HEK293T (cell line): ENCODE data around the gene ARMC9.

Source experiments
- CTCF ChIA-PET: fragments of 350-600 bp; formaldehyde crosslinking; extraction: SDS; loops from one replicate; lab custom pipeline; 2021; ENCODE audit warnings: antibody characterized with exemption, inconsistent platforms; lab: Yijun Ruan, JAX
- POLR2A ChIA-PET: fragments of 350-600 bp; formaldehyde crosslinking; extraction: SDS; loops from one replicate; lab custom pipeline; 2020; ENCODE audit warnings: antibody characterized with exemption, inconsistent platforms; lab: Yijun Ruan, JAX
- DNase-seq: peaks from one replicate; pipeline ENCODE4 v3.0.0; 2012; ENCODE audit warnings: mixed read lengths; ENCODE audit errors: extremely low spot score
- ARNT ChIP-seq: fragments of 450-650 bp; IDR thresholded peaks from 2 replicates; pipeline ENCODE4 v1.6.1; 2017; ENCODE audit warnings: mild to moderate bottlenecking
- BHLHE40 ChIP-seq: fragments of 450-650 bp; IDR thresholded peaks from 2 replicates; pipeline ENCODE4 v1.6.1; 2016; ENCODE audit warnings: mild to moderate bottlenecking, moderate library complexity, borderline replicate concordance
- CTBP1 ChIP-seq: fragments of 450-650 bp; IDR thresholded peaks from 2 replicates; pipeline ENCODE4 v1.6.1; 2016; ENCODE audit warnings: borderline replicate concordance
- ELF4 ChIP-seq: fragments of 450-650 bp; IDR thresholded peaks from 2 replicates; pipeline ENCODE4 v1.6.1; 2017; ENCODE audit warnings: antibody characterized with exemption
- FOXA1 ChIP-seq: fragments of 450-650 bp; IDR thresholded peaks from 2 replicates; pipeline ENCODE4 v1.6.1; 2016; ENCODE audit warnings: mild to moderate bottlenecking
- FOXK2 ChIP-seq: fragments of 450-650 bp; IDR thresholded peaks from 2 replicates; pipeline ENCODE4 v1.6.1; 2016; ENCODE audit warnings: mild to moderate bottlenecking
- FOXM1 ChIP-seq: fragments of 450-650 bp; IDR thresholded peaks from 2 replicates; pipeline ENCODE4 v1.6.1; 2017; ENCODE audit warnings: mild to moderate bottlenecking, borderline replicate concordance
- HDGF ChIP-seq: fragments of 450-650 bp; IDR thresholded peaks from 2 replicates; pipeline ENCODE4 v1.6.1; 2017; ENCODE audit warnings: antibody characterized with exemption, borderline replicate concordance
- L3MBTL2 ChIP-seq: fragments of 450-650 bp; conservative IDR thresholded peaks from 2 replicates; pipeline ENCODE4 v1.6.1; 2016; ENCODE audit warnings: mild to moderate bottlenecking
- LEF1 ChIP-seq: fragments of 450-650 bp; IDR thresholded peaks from 2 replicates; pipeline ENCODE4 v1.6.1; 2017; ENCODE audit warnings: mild to moderate bottlenecking, borderline replicate concordance
- NFRKB ChIP-seq: fragments of 450-650 bp; IDR thresholded peaks from 2 replicates; pipeline ENCODE4 v1.6.1; 2016; ENCODE audit warnings: mild to moderate bottlenecking, moderate library complexity
- SP1 ChIP-seq: fragments of 450-650 bp; IDR thresholded peaks from 2 replicates; pipeline ENCODE4 v1.6.1; 2017
- SUZ12 ChIP-seq: fragments of 450-650 bp; IDR thresholded peaks from 2 replicates; pipeline ENCODE4 v1.6.1; 2016; ENCODE audit warnings: mild to moderate bottlenecking
- TARDBP ChIP-seq: fragments of 450-650 bp; IDR thresholded peaks from 2 replicates; pipeline ENCODE4 v1.6.1; 2016
- ZNF384 ChIP-seq: fragments of 450-650 bp; IDR thresholded peaks from 2 replicates; pipeline ENCODE4 v1.6.1; 2016
- TF ChIP-seq, protein P1 (sequence below): fragments of 450-650 bp; IDR thresholded peaks from 2 replicates; pipeline ENCODE4 v1.6.1; 2016

ARMC9 gene

DNA sequence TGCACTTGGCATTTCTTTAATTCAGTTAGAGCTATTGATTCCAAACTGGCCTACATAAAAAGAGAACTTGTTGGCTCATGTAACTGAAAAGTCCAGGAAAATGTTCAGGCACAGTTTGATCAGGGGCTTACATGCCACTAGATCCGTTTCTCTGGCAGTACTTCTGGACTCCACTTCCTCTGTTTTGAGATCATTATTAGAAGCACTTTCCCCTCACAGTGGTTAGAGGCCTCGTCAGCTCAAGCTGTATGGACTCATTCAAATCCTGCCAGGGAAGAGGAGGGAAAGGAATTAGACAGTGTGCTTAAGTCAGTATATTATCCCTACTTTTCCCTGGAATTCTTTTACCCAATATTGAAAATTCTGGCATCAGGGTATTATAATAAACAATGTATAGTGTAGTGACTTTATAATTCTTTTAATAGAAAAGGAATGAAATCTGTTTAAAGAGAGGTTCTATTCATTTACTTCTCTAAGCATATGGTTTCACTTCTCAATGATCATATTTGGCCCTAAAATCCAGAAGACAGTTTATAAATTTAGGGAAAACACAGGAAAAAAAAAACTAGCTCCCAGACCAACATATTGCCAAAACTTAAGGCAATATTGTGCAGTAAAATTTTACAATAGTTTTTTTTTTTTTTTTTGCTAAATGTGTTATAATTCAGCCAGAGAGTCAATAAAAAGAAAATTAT is 92.0 kb downstream of the ARMC9 start:
- ChIA-PET CTCF (no interaction called here), POLR2A (no interaction called here)
- DNase-seq = no peak
- no peak for TF ChIP-seq BHLHE40
- no peak for TF ChIP-seq FOXA1
- TF ChIP-seq SP1 = no peak
- TF ChIP-seq, protein P1, sequence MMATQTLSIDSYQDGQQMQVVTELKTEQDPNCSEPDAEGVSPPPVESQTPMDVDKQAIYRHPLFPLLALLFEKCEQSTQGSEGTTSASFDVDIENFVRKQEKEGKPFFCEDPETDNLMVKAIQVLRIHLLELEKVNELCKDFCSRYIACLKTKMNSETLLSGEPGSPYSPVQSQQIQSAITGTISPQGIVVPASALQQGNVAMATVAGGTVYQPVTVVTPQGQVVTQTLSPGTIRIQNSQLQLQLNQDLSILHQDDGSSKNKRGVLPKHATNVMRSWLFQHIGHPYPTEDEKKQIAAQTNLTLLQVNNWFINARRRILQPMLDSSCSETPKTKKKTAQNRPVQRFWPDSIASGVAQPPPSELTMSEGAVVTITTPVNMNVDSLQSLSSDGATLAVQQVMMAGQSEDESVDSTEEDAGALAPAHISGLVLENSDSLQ = no peak
- TF ChIP-seq CTBP1 = no peak
- TF ChIP-seq NFRKB = no peak
- TF ChIP-seq LEF1 = no peak
- TF ChIP-seq ZNF384 = no peak
- TF ChIP-seq L3MBTL2 = no peak
- TF ChIP-seq FOXM1 = no peak
- no peak for TF ChIP-seq TARDBP
- TF ChIP-seq ARNT = no peak
- no peak for TF ChIP-seq HDGF
- TF ChIP-seq FOXK2 = no peak

GRCh38 chr2:231292472-231293134 is 94.2 kb downstream of the ARMC9 start:
- ChIA-PET CTCF (no interaction called here), POLR2A (interaction anchor here (1.8 kb wide), 1 partner anchor 172 kb away, joined by 5 read pairs; the partner anchor contains the start of gene NCL)
- TF ChIP-seq L3MBTL2 (no peak), BHLHE40 (no peak), CTBP1 (no peak), TARDBP (no peak), HDGF (no peak), ELF4 (no peak), FOXK2 (no peak)
- TF ChIP-seq, protein P1 = no peak
- no peak for DNase-seq

DNA sequence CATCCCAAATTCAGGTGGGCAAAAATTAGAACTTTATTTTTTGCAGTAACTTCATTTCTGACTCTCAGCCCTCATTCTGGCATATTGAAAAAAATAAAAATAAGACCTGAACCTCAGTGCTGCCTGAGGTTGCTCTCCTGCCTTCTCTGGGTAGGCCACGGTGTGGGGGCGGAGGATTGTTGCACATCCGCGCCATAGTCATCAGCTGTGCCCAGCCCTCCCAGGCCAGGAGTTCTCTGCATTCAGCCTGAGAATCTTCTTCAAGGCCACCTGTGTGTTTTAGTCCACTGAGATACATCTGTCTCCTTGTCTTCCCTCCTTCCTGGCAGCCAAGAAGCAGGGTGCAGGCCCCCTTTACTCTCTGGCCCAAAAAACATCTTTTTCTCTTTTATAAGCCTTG is 94.7 kb downstream of the ARMC9 start:
- CTCF ChIA-PET = no interaction called here
- DNase-seq = no peak
- no peak for TF ChIP-seq LEF1
- TF ChIP-seq, protein P1 = no peak
- POLR2A ChIA-PET = interaction anchor here (1.8 kb wide), 1 partner anchor 171 kb away, joined by 5 read pairs; the partner anchor contains the start of gene NCL

- CTCF ChIA-PET = no interaction called here
- DNase-seq = no peak
- no peak for TF ChIP-seq ZNF384
- TF ChIP-seq TARDBP = no peak
- TF ChIP-seq SP1 = no peak
- TF ChIP-seq L3MBTL2 = no peak
- TF ChIP-seq FOXK2 = no peak
- TF ChIP-seq CTBP1 = no peak
- no peak for TF ChIP-seq HDGF
- TF ChIP-seq ARNT = no peak
- no peak for TF ChIP-seq NFRKB
- TF ChIP-seq SUZ12 = no peak
- TF ChIP-seq FOXM1 = no peak
- no peak for TF ChIP-seq ELF4
- TF ChIP-seq BHLHE40 = no peak
- TF ChIP-seq, protein P1 = no peak
- no peak for TF ChIP-seq FOXA1
- no peak for TF ChIP-seq LEF1
- POLR2A ChIA-PET = interaction anchor here (1.8 kb wide), 1 partner anchor 171 kb away, joined by 5 read pairs; the partner anchor contains the start of gene NCL
Observed at GRCh38 chr2:231294116-231294515, 95.7 kb downstream of the ARMC9 start.

GRCh38 chr2:231294571-231295362 is 96.3 kb downstream of the ARMC9 start:
- CTCF ChIA-PET = no interaction called here

More at GRCh38 chr2:231294571-231295362, 96.3 kb downstream of the ARMC9 start:
- DNase-seq = no peak
- TF ChIP-seq NFRKB = no peak
- TF ChIP-seq CTBP1 = no peak
- no peak for TF ChIP-seq LEF1
- TF ChIP-seq ELF4 = no peak
- TF ChIP-seq FOXK2 = no peak
- TF ChIP-seq TARDBP = no peak
- TF ChIP-seq, protein P1 = no peak
- no peak for TF ChIP-seq FOXA1
- no peak for TF ChIP-seq ARNT
- POLR2A ChIA-PET = no interaction called here
